Liver (tissue), 3 donors: Measurements from ENCODE around the gene ABCC1.

Experiments used
- HNF4A ChIP-seq, 2 donors: conservative IDR thresholded peaks; 2 replicates each; pipeline ENCODE4 v1.6.1; 2016; ENCODE audit warnings: antibody characterized with exemption in 2 of 2, mild to moderate bottlenecking in 2 of 2
- RAD21 ChIP-seq, 2 donors: IDR thresholded peaks; 2 replicates each; pipeline ENCODE4 v1.6.1; 2016; ENCODE audit warnings: antibody characterized with exemption in 2 of 2, mild to moderate bottlenecking in 2 of 2
- TF ChIP-seq, protein P1 (sequence below): IDR thresholded peaks from 2 replicates; pipeline ENCODE4 v1.6.1; 2016; ENCODE audit warnings: antibody characterized with exemption, mild to moderate bottlenecking
- TF ChIP-seq, protein P2 (sequence below): fragments of 150-350 bp; IDR thresholded peaks from 2 replicates; pipeline ENCODE4 v1.5.1; 2017; ENCODE audit warnings: improper control_type of control experiment, low read depth, low read length; ENCODE audit not compliant: missing input control
- TF ChIP-seq, protein P3 (sequence below): IDR thresholded peaks from 2 replicates; pipeline ENCODE4 v1.6.1; 2016; ENCODE audit warnings: antibody characterized with exemption
- donor health status: healthy.
- donor health status: healthy.

DNA sequence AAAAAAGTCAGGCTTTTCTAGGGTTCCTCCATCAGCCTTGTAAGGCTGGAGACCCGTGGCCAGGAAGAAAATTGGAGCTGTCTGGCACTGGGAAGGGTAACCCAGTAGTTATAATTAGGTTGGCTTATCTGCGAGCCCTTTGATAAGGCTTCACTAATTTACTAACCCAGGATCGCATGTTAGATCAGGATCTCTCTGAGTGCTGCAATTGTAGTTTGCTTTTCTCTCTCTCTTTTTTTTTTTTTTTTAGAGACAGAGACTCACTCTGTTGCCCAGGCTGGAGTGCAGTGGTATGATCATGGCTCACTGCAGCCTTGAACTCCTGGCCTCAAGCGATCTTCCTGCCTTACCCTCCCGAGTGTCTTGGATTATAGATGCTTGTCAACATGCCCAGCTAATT, 17.0 kb downstream of the ABCC1 start:
- TF ChIP-seq, protein P1, sequence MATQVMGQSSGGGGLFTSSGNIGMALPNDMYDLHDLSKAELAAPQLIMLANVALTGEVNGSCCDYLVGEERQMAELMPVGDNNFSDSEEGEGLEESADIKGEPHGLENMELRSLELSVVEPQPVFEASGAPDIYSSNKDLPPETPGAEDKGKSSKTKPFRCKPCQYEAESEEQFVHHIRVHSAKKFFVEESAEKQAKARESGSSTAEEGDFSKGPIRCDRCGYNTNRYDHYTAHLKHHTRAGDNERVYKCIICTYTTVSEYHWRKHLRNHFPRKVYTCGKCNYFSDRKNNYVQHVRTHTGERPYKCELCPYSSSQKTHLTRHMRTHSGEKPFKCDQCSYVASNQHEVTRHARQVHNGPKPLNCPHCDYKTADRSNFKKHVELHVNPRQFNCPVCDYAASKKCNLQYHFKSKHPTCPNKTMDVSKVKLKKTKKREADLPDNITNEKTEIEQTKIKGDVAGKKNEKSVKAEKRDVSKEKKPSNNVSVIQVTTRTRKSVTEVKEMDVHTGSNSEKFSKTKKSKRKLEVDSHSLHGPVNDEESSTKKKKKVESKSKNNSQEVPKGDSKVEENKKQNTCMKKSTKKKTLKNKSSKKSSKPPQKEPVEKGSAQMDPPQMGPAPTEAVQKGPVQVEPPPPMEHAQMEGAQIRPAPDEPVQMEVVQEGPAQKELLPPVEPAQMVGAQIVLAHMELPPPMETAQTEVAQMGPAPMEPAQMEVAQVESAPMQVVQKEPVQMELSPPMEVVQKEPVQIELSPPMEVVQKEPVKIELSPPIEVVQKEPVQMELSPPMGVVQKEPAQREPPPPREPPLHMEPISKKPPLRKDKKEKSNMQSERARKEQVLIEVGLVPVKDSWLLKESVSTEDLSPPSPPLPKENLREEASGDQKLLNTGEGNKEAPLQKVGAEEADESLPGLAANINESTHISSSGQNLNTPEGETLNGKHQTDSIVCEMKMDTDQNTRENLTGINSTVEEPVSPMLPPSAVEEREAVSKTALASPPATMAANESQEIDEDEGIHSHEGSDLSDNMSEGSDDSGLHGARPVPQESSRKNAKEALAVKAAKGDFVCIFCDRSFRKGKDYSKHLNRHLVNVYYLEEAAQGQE, result no peak
- TF ChIP-seq, protein P2, sequence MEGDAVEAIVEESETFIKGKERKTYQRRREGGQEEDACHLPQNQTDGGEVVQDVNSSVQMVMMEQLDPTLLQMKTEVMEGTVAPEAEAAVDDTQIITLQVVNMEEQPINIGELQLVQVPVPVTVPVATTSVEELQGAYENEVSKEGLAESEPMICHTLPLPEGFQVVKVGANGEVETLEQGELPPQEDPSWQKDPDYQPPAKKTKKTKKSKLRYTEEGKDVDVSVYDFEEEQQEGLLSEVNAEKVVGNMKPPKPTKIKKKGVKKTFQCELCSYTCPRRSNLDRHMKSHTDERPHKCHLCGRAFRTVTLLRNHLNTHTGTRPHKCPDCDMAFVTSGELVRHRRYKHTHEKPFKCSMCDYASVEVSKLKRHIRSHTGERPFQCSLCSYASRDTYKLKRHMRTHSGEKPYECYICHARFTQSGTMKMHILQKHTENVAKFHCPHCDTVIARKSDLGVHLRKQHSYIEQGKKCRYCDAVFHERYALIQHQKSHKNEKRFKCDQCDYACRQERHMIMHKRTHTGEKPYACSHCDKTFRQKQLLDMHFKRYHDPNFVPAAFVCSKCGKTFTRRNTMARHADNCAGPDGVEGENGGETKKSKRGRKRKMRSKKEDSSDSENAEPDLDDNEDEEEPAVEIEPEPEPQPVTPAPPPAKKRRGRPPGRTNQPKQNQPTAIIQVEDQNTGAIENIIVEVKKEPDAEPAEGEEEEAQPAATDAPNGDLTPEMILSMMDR, result no peak
- TF ChIP-seq, protein P3, sequence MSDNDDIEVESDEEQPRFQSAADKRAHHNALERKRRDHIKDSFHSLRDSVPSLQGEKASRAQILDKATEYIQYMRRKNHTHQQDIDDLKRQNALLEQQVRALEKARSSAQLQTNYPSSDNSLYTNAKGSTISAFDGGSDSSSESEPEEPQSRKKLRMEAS, result no peak
- TF ChIP-seq RAD21 (IDR thresholded peaks at IDR 0.05) (no peak), HNF4A (conservative IDR thresholded peaks at IDR 0.05) (no peak)
